HepG2 (cell line): ENCODE measurements around the gene GBP2. TPM values are rescaled to one million over a fixed set of nuclear protein-coding genes. Genes with fewer than 3 reads are reported as not detected.

Experiments used
- ATAC-seq: fragments of 200-7000 bp; cut with Tn5 transposase; 3 replicates; pipeline ENCODE4 v1.9.1; 2020; ENCODE audit warnings: mild to moderate bottlenecking, moderate library complexity
- BruUV-seq: library from RNA; stranded (reverse); fragments of 400-500 nt; replicated peaks from 2 replicates; lab custom pipeline; 2021; lab: Mats Ljungman, UMichigan
- CTCF ChIA-PET: fragments of 300-600 bp; formaldehyde crosslinking; extraction: SDS; loops from one replicate; lab custom pipeline; 2021; ENCODE audit warnings: low total read pairs, inconsistent platforms, low intra/inter-chr PET ratio; lab: Yijun Ruan, JAX
- POLR2A ChIA-PET: fragments of 350-600 bp; sonication (Branson Sonifier 250); formaldehyde crosslinking; loops from one replicate; lab custom pipeline; 2020; ENCODE audit warnings: antibody characterized with exemption, inconsistent platforms; lab: Yijun Ruan, JAX
- DNase-seq: peaks from one replicate; pipeline ENCODE4 v3.0.0-alpha.2; 2015; ENCODE audit warnings: low spot score
- FAIRE-seq: peaks from 3 replicates; lab custom pipeline; 2011; peaks lifted over from hg19 to GRCh38; lab: Jason Lieb, UNC
- H2AFZ ChIP-seq: one replicate; pipeline ENCODE4 v1.6.1; 2011; ENCODE audit warnings: low read length, inconsistent platforms
- H3K27ac ChIP-seq: fragments of 300-600 bp; 3 replicates; pipeline ENCODE4 v1.8.0; 2011; ENCODE audit warnings: mixed run types, mild to moderate bottlenecking, mixed read lengths, low read length, inconsistent platforms; ENCODE audit not compliant: insufficient read depth; ENCODE audit errors: extremely low read length
- H3K27me3 ChIP-seq, 2 experiments: fragments of 200-600 bp in 1 of 2; 2 replicates in 1 of 2; 3 replicates in 1 of 2; pipeline versions ENCODE4 v1.6.0 to v1.8.0; 2011; ENCODE audit warnings: low read length in 2 of 2, mild to moderate bottlenecking in 2 of 2, moderate library complexity in 2 of 2, inconsistent platforms in 1 of 2; ENCODE audit not compliant: insufficient read depth in 2 of 2, control insufficient read depth in 1 of 2
- H3K36me3 ChIP-seq, 2 experiments: fragments of 200-600 bp in 1 of 2; replicated peaks in 1 of 2; 2 replicates in 1 of 2; 3 replicates in 1 of 2; pipeline versions ENCODE4 v1.5.1 to v1.8.0; 2011; ENCODE audit warnings: low read length in 2 of 2, inconsistent platforms in 1 of 2; ENCODE audit not compliant: insufficient read depth in 2 of 2, control insufficient read depth in 1 of 2
- H3K4me1 ChIP-seq: 2 replicates; pipeline ENCODE4 v1.5.1; 2012; ENCODE audit warnings: low read length, inconsistent platforms; ENCODE audit not compliant: insufficient read depth
- H3K4me2 ChIP-seq: 2 replicates; pipeline ENCODE4 v1.6.0; 2011; ENCODE audit warnings: low read depth, low read length, inconsistent platforms
- H3K4me3 ChIP-seq, 3 experiments: fragments of 200-600 bp in 1 of 3; sonication (generic), shearing (Covaris generic) in 1 of 3; replicated peaks in 1 of 3; 2 replicates each; pipeline ENCODE4 v1.5.1; 2011 to 2016; ENCODE audit warnings: low read length in 3 of 3, inconsistent platforms in 2 of 3, low read depth in 2 of 3, mild to moderate bottlenecking in 2 of 3, control low read depth in 1 of 3, mixed read lengths in 1 of 3; ENCODE audit not compliant: insufficient read depth in 1 of 3
- H3K79me2 ChIP-seq: one replicate; pipeline ENCODE4 v1.6.1; 2011; ENCODE audit warnings: low read length, inconsistent platforms; ENCODE audit not compliant: insufficient read depth
- H3K9ac ChIP-seq: 2 replicates; pipeline ENCODE4 v1.6.0; 2011; ENCODE audit warnings: mild to moderate bottlenecking, low read depth, low read length, inconsistent platforms; ENCODE audit not compliant: insufficient read depth
- H3K9me3 ChIP-seq: 2 replicates; pipeline ENCODE4 v1.5.1; 2012; ENCODE audit warnings: mild to moderate bottlenecking, low read length
- H4K20me1 ChIP-seq: 2 replicates; pipeline ENCODE4 v1.6.0; 2011; ENCODE audit warnings: inconsistent platforms, mild to moderate bottlenecking, low read length, moderate library complexity; ENCODE audit not compliant: insufficient read depth
- CEBPG ChIP-seq: IDR thresholded peaks from 2 replicates; pipeline ENCODE4 v1.6.1; 2016
- FOSL1 ChIP-seq: sonication (generic); formaldehyde crosslinking; IDR thresholded peaks from 2 replicates; pipeline ENCODE4 v1.9.0; 2021; ENCODE audit warnings: missing genetic modification reagents, borderline replicate concordance
- GPN1 ChIP-seq: sonication (generic); formaldehyde crosslinking; IDR thresholded peaks from 2 replicates; pipeline ENCODE4 v1.5.1; 2020; ENCODE audit warnings: missing genetic modification reagents, borderline replicate concordance
- HNRNPH1 ChIP-seq: fragments of 200-400 bp; formaldehyde crosslinking; optimal IDR thresholded peaks from 2 replicates; pipeline ENCODE3; 2017; ENCODE audit warnings: mild to moderate bottlenecking, low read depth, low read length
- HNRNPL ChIP-seq: fragments of 200-400 bp; formaldehyde crosslinking; IDR thresholded peaks from 2 replicates; pipeline ENCODE4 v1.6.1; 2017; ENCODE audit warnings: mild to moderate bottlenecking, low read depth, low read length
- RELA ChIP-seq: sonication (generic); formaldehyde crosslinking; IDR thresholded peaks from 2 replicates; pipeline ENCODE4 v1.4.0; 2020; ENCODE audit warnings: missing genetic modification reagents
- ZC3H13 ChIP-seq: sonication (generic); formaldehyde crosslinking; IDR thresholded peaks from 2 replicates; pipeline ENCODE4 v1.8.1; 2023; ENCODE audit warnings: mild to moderate bottlenecking, missing genetic modification reagents, moderate library complexity
- ZNF75D ChIP-seq: sonication (generic); formaldehyde crosslinking; IDR thresholded peaks from 2 replicates; pipeline ENCODE4 v1.8.1; 2023; ENCODE audit warnings: missing genetic modification reagents, mild to moderate bottlenecking, borderline replicate concordance
- WGBS: methylation state at CpG from one replicate; pipeline ENCODE4 v1.1.6; 2017; ENCODE audit warnings: low lambda C conversion rate; 5-methylcytosine and 5-hydroxymethylcytosine counted together
- in situ Hi-C: cut with HindIII; loops from 2 replicates; pipeline ENCODE4 v1.10.0; 2017; ENCODE audit warnings: low pct_unique_long_range_greater_than_20kb; ENCODE audit not compliant: extremely low pct_ligation_motif_present
- intact Hi-C: fragments of 100-400 bp; cut with micrococcal nuclease; formaldehyde crosslinking; loops from one replicate; pipeline ENCODE4 v1.10.0; 2022; ENCODE audit not compliant: unreplicated experiment
- polyA plus RNA-seq, 8 experiments: library from polyadenylated mRNA; depleted of rRNA in 3 of 8; stranded (reverse) in 7 of 8; unstranded in 1 of 8; fragments of >200 nt; fragmentation: Illumina TruSeq in 4 of 8; extraction: Trizol in 4 of 8; gene quantifications; 2 replicates each; pipeline versions ENCODE4 v1.2.1 to v1.2.3, GENCODE V29; 2011 to 2016; ENCODE audit warnings: low read depth in 4 of 8, missing spikeins in 1 of 8, mixed read lengths in 1 of 8; ENCODE audit not compliant: insufficient read depth in 1 of 8
- total RNA-seq, 5 experiments: library from RNA; depleted of rRNA; stranded (reverse); fragments of >200 nt; fragmentation: Illumina TruSeq; extraction: Trizol; gene quantifications; 2 replicates each; pipeline ENCODE4 v1.2.3, GENCODE V29; 2016; ENCODE audit warnings: low read depth in 1 of 5
- TF ChIP-seq, protein P1 (sequence below), 2 experiments: sonication (generic) in 1 of 2; formaldehyde crosslinking in 1 of 2; IDR thresholded peaks; 2 replicates each; pipeline versions ENCODE4 v1.4.0 to v1.6.1; 2016 to 2020; ENCODE audit warnings: borderline replicate concordance in 1 of 2, low read depth in 1 of 2, mild to moderate bottlenecking in 1 of 2, missing genetic modification reagents in 1 of 2
- TF ChIP-seq, protein P2 (sequence below): sonication (generic); formaldehyde crosslinking; IDR thresholded peaks from 2 replicates; pipeline ENCODE4 v1.4.0; 2020; ENCODE audit warnings: missing genetic modification reagents

The GBP2 gene
- total and polyA plus RNA-seq, 2 of the 13 experiments (the other 11 are each of a cell fraction or from before 2014, with no cell fraction given) = 5.1 to 6.2 TPM

DNA sequence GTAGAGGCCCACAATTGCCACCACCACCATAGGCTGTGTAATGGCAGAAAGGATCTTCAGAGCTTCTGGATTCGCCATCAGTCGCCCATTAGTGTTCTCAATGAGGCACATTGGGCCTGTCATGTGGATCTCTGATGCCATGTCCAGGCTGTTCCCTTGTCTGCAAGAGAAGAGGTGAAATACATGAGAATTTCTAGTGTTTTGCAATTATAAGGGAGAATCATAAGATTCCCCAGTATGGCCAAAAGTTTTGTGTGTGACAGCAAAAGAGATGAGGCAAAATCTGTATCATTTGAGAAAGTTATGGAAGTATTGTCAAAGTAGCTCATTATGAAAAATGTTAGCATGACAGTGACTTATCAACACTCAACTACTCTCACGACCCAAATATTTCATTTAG is 62.8 kb downstream of the GBP2 start (continued):
- TF ChIP-seq, protein P1, sequence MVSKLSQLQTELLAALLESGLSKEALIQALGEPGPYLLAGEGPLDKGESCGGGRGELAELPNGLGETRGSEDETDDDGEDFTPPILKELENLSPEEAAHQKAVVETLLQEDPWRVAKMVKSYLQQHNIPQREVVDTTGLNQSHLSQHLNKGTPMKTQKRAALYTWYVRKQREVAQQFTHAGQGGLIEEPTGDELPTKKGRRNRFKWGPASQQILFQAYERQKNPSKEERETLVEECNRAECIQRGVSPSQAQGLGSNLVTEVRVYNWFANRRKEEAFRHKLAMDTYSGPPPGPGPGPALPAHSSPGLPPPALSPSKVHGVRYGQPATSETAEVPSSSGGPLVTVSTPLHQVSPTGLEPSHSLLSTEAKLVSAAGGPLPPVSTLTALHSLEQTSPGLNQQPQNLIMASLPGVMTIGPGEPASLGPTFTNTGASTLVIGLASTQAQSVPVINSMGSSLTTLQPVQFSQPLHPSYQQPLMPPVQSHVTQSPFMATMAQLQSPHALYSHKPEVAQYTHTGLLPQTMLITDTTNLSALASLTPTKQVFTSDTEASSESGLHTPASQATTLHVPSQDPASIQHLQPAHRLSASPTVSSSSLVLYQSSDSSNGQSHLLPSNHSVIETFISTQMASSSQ (IDR thresholded peaks at IDR 0.05; ENCODE audit: low read depth) = no peak
- TF ChIP-seq, protein P1 (CRISPR knock-in tag; IDR thresholded peaks at IDR 0.05; ENCODE audit: borderline replicate concordance) = no peak

DNA sequence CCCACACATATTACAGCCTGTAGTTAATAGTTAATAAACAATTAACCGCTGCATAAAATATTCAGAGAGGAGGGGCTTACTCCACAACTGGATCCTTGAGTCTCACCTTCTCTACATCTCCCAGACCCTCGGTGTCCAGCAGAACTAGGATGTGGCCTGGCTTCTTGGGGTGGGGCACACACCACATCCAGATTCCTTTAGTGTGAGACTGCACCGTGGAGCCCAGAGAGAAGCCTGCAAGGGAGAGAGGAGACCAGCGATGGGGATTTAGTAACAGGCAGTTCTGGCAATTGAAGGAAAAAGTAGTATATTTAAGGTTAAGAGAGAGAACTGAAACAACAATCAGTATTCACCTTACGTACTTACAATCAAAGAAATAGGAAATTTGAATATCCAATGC is 65.8 kb downstream of the GBP2 start:
- H3K27ac ChIP-seq = no peak overlapping the region
- TF ChIP-seq ZC3H13 (CRISPR knock-in tag) (no peak), CEBPG (CRISPR knock-in tag) (no peak), ZNF75D (no peak), GPN1 (CRISPR knock-in tag) (no peak), RELA (CRISPR knock-in tag) (no peak), FOSL1 (CRISPR knock-in tag) (no peak), HNRNPL (no peak), HNRNPH1 (no peak)
- TF ChIP-seq, protein P2, sequence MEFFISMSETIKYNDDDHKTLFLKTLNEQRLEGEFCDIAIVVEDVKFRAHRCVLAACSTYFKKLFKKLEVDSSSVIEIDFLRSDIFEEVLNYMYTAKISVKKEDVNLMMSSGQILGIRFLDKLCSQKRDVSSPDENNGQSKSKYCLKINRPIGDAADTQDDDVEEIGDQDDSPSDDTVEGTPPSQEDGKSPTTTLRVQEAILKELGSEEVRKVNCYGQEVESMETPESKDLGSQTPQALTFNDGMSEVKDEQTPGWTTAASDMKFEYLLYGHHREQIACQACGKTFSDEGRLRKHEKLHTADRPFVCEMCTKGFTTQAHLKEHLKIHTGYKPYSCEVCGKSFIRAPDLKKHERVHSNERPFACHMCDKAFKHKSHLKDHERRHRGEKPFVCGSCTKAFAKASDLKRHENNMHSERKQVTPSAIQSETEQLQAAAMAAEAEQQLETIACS (CRISPR knock-in tag) = no peak
- TF ChIP-seq, all 625 proteins: peak for 0
- Histone ChIP-seq H4K20me1 (no peaks in the 10 kb centered on the region), H3K27me3 (no peaks in the 10 kb centered on the region), H2AFZ (no peak overlapping the region), H3K36me3 (no peaks in the 10 kb centered on the region), H3K79me2 (no peaks in the 10 kb centered on the region), H3K9ac (no peak overlapping the region), H3K9me3 (no peaks in the 10 kb centered on the region), H3K4me2 (no peak overlapping the region), H3K4me3 (no peak overlapping the region), H3K4me1 (peaks cover 9% of the 10 kb centered on the region)
- POLR2A ChIA-PET = no interaction called here
- no peak for DNase-seq
- BruUV-seq = no TSS peak
- 74% methylated on average over 5 of the region's 5 CpGs for WGBS
- FAIRE-seq = no peak
- CTCF ChIA-PET = no interaction called here
- intact Hi-C loops = no loop called here
- in situ Hi-C loops = no loop called here
- no peak for ATAC-seq
